GM21723 (cell line): ENCODE data around the gene THRAP3.
A peak's percentile ranks its signal among the peaks of the same experiment; 100 is the strongest.

Source experiments
- ATAC-seq: cut with Tn5 transposase; IDR thresholded peaks from one replicate; pipeline ENCODE4 v1.9.1; 2021; ENCODE audit warnings: mild to moderate bottlenecking, moderate library complexity; ENCODE audit not compliant: unreplicated experiment

Gene THRAP3

DNA sequence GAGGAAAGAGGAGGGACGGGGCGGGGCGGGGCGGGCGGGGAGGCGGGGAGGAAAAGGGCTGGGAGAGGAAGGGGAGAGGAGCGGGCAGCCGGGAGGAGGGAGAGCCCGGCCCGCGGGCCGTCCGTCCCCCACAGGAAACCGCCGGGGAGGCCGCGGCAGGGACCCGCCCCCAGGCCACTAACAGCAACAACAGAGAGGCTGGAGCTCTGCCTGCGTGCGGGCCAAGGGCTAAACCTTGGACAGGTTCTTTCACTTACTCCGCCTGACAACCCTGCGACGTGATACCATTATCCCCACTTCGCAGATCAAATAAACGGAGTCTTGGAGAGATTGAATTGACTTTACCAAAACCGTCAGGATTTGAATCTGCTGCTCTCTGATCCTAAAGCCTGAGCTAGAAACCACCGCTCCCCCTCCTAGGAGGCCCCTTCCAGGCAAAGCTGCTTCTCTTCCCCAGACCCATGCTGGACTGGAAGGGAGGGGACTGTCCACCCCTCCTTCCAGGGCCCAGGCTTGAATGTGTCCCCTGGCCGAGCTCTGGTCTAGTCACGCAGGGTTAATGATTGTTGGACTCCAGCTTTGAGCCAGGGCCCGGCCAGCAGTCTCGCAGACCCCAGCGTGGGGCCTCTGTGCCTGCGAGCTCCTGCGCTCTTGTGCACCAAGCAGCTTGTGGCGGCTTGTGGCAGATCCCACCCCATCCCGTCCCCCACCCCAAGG lies 99.6 kb downstream of the THRAP3 start, which contains the start of gene EVA1B:
TSS of gene EVA1B (minus strand) at position 10 of the 717 bp plus-strand sequence. CDS start 608 bp downstream, outside the sequence.
- peak; percentile 51 for ATAC-seq

- no peak for ATAC-seq
These were observed 100.1 kb downstream of the THRAP3 start for GRCh38 chr1:36324353-36324703.

DNA sequence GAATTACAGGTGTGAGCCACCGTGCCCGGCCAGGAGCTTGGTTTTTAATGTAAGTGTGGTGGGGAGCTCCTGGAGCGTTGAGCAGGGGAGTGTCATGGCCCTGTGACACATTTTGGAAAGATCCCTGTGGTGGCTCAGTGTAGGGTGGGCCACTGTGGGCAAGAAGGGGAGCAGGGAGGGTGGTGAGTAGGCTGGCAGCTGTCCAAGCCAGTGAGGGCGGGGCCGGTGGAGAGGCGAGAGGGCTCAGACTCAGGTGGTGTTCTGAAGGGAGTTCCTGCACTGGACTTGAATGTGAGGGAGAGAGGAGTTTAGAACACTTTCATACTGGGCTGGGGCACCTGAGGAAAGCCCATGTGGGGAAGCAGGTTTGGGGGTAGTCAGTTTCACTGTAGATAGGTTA lies 102.3 kb downstream of the THRAP3 start:
- ATAC-seq, result no peak

- no peak for ATAC-seq
These were observed 103.3 kb downstream of the THRAP3 start for GRCh38 chr1:36327421-36328087.

GRCh38 chr1:36328088-36328480 lies 103.8 kb downstream of the THRAP3 start:
- ATAC-seq, result no peak

DNA sequence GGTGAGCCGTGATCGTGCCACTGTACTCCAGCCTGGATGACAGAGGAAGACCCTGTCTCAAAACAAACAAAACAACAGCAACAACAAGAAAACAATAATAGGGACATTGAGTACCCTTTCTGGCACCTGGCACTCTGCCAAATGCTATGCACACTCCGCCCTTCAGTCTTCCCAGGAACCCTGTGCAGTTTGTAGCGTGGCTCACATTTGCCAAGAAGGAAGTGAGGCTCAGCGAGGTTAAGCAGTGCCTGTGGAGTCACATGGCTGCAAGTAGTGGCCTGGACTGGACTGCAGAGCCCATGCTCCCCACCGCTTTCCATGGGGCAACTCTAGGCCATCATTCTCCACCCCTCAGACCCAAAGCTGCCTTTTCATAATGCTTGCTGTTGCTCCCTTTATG lies 104.5 kb downstream of the THRAP3 start:
- no peak for ATAC-seq

DNA sequence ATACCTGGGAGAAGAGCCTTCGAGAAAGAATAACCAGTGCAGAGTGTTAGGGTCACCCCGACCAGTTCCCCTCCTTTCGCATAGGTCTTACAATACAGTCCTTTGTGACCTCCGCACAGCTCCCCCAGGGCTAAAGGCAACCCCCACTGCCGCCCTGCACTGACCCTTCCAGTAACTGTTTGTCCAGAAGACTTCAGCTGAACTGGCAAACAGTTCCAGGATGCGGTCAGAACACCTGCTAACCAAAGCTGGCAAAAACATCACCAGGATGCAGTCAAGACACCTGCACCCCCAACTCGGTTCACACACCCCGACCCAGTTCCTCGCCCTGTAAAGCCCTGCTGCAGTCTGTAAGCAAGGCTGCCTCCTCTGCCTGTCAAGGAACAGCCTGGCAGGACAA lies 105.6 kb downstream of the THRAP3 start:
- no peak for ATAC-seq

DNA sequence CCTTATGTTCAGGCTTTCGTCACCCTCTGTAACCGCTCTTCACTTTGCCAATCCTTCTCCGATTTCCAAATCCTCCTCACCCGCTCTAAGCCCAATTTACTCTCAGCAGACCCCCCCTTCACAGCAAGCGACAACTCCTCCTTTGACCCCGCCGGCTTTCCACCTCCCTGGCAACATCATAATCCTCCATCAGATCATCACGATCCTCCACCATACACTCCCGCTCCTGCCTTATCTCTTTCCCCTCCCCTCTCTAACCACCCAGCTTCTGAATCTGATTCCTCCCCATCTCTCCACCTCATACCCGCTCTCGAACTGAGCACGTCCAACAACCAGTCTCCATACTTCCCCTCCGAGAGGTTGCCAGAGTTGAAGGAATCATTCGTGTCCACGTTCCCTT lies 106.7 kb downstream of the THRAP3 start:
- no peak for ATAC-seq

DNA sequence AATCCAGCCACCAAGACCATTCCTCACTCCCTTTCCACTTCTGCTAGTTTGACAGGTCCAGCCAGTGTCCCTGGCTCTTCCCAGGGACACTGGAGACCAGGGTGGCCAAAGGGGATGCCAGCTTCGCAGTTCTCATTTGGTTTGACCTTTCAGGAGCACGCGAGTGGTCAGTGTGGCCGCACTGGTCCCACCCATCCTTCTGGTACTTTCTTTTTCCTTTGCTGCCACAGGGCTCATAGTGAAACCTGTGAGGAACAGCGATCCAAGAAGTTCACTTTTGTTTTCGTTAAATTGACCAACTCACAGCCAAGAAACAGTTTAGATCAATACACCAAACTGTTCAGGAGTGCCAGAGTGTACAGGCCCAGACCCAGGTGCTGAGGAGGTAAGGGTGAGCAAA lies 113.6 kb downstream of the THRAP3 start:
- no peak for ATAC-seq

DNA sequence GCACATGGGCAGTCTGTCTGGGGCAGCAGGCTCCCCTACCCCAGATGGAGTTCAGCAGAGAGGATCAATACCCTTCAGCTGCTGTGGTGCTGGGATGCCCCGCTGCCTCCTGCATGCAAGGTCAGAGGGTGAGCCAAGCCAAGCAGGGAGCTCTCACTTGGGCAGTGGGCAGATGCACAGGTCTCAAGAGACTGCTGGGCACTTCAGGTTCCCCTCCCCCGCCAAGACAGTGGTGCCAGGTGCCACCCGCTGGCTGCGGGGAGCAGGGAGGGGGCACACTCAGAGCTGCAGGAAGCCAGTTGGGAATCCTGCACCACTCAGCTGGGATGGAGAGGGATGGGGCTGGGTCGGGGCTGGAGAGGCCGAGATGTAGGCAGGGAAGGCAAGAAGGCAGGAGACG lies 115.0 kb downstream of the THRAP3 start:
- ATAC-seq, result no peak

DNA sequence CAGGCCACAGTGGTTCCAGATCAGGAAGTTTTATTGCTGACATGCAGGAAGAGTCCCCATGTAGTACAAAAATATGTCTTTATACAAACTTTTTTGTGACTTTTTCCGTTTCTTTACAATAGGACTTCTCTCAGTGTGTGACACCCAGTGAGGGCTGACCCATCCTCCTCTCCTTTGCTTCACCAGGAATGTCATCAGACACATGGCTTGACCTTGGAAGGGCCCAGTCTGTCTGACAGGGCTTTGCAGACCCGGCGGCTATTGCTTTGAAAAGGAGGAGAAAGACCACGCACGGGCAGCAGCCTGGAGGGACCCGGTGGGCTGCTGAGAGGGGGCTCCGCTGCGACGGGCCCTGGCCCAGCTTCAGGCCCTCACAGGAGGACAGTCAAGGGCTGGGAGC lies 115.4 kb downstream of the THRAP3 start:
- no peak for ATAC-seq

- ATAC-seq, result no peak
These were observed 117.5 kb downstream of the THRAP3 start for GRCh38 chr1:36341626-36342320.

DNA sequence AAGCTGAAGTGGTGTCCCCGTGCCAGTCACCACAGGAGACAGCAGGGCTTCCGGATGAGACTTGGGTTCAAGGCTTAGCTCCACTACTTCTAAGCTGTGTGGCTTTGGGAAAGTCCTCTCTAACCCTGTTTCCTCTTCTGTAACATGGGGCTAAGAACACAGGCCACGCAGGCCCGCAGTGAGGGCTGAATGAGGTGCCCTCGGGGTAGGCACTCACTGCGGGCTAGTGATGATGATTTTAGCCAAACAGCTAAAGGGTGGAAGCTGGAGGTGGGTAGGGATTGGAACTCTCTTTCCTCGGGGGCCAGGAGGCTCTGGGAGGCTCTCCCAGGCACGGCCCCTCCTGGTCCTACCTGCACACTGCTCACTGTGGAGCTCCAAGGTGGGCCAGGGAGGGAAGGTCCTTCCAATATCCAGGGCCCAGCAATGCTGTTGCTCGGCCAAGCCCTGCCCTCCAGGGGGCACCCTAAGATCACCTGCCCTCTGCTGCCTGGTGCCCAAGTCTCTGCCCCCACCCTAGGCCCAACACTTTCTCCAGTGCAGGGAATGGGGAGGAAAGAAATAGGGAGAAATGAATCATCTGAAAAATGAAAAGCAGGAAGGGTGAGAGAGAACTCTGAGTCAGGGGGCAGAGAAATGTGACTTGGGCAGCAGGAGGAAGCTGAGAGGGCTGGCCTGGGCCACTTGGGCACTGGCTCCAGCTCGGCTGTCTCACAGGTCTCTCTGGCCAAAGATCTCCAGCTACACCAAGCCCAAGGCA lies 118.4 kb downstream of the THRAP3 start:
- no peak for ATAC-seq

- ATAC-seq, result no peak
These were observed 119.6 kb downstream of the THRAP3 start for GRCh38 chr1:36343651-36344394.

DNA sequence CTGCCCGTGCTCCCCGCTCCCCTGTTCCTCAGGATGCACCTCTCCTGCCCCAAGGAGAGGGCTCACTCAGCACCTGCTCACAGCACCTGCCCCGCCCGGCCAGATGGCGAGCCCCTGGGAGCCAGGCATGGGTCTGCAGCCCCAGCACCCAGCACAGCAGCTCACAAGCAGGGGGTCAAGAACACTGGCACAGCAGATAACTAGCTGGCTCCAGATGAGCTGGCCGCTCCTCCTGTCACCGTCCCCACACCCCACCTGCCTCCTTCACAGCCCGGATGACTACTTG lies 120.1 kb downstream of the THRAP3 start:
- ATAC-seq, result no peak

- no peak for ATAC-seq
These were observed 121.1 kb downstream of the THRAP3 start for GRCh38 chr1:36345353-36345752.

- no peak for ATAC-seq
These were observed 122.6 kb downstream of the THRAP3 start for GRCh38 chr1:36346741-36347370.

DNA sequence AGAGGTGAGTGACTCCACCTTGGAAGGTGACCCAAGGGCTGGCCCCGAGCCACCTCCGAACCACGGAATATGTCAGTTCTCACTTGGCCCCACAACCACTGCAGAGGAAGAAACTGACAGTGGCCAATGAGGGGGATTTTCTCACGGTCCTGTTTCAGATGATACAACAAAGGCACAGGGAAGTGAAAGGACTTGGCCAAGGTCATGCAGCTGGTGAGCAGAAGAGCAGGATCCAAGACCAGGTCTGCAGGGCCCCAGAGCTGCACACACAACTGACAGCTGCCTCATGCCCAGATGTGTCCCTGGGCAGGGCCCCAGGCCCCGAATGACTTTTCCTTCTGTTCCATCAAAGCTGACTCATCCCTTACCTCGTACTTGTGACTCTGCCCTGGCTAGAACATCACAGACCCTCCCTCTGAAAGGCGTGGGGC lies 125.0 kb downstream of the THRAP3 start:
- ATAC-seq, result peak; percentile 80

DNA sequence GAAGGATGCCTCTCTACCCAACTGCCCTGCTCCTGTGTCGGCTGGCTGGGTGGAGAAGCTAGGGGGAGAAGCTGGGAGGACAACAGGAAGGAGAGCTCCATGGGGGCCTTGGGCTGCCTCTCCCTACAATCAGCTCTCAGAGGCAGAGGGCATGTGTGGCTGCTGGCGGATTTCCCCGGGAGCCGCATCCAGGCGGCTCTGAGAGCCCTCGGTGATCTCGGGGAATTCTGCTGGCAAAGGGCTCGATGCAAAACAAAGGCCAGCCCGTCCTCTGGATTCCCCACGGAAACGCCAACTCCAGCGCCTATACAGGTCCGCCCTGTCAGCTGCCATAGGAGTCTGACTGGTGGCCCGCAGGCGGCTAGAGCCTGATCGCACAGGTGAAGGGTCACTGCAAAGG lies 125.6 kb downstream of the THRAP3 start:
- no peak for ATAC-seq

- no peak for ATAC-seq
These were observed 126.5 kb downstream of the THRAP3 start for GRCh38 chr1:36350659-36351226.
